Kidney glomerular epithelial cell (primary cell): ENCODE data around the gene XIRP2.

ENCODE experiments used
- DNase-seq: peaks from one replicate; lab custom pipeline; 2025; lab: John Stamatoyannopoulos, UW

The XIRP2 gene, protein sequence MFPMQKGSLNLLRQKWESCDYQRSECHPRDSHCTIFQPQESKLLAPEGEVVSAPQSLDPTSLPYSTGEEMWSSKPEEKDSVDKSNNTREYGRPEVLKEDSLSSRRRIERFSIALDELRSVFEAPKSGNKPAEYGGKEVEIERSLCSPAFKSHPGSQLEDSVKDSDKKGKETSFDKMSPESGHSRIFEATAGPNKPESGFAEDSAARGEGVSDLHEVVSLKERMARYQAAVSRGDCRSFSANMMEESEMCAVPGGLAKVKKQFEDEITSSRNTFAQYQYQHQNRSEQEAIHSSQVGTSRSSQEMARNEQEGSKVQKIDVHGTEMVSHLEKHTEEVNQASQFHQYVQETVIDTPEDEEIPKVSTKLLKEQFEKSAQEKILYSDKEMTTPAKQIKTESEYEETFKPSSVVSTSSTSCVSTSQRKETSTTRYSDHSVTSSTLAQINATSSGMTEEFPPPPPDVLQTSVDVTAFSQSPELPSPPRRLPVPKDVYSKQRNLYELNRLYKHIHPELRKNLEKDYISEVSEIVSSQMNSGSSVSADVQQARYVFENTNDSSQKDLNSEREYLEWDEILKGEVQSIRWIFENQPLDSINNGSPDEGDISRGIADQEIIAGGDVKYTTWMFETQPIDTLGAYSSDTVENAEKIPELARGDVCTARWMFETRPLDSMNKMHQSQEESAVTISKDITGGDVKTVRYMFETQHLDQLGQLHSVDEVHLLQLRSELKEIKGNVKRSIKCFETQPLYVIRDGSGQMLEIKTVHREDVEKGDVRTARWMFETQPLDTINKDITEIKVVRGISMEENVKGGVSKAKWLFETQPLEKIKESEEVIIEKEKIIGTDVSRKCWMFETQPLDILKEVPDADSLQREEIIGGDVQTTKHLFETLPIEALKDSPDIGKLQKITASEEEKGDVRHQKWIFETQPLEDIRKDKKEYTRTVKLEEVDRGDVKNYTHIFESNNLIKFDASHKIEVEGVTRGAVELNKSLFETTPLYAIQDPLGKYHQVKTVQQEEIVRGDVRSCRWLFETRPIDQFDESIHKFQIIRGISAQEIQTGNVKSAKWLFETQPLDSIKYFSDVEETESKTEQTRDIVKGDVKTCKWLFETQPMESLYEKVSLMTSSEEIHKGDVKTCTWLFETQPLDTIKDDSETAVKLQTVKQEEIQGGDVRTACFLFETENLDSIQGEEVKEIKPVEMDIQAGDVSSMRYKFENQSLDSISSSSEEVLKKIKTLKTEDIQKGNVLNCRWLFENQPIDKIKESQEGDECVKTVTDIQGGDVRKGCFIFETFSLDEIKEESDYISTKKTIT (N-terminal part only)

DNA sequence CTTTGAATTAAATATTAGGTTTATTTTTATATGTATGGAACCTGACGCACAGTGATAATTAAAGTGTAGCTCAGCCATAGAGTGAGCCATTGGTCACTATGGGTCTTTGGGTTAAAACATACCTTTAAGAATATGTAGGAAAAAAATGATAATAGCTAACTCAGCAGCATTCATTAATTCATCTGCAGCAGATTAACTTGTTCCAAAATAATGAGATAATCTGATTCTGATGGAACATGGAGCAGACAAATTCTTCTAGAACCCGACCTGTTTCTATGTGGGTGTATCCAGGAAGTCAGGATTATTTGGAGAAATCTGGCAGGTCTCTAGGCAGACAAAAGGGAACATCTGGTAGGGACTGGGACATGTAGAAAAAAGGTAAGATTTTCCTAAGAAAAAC is at the start of gene XIRP2:
TSS of gene XIRP2 (plus strand) at position 301 of the 400 bp plus-strand sequence. CDS start 15,003 bp downstream, outside the sequence.
- no peak for DNase-seq

DNA sequence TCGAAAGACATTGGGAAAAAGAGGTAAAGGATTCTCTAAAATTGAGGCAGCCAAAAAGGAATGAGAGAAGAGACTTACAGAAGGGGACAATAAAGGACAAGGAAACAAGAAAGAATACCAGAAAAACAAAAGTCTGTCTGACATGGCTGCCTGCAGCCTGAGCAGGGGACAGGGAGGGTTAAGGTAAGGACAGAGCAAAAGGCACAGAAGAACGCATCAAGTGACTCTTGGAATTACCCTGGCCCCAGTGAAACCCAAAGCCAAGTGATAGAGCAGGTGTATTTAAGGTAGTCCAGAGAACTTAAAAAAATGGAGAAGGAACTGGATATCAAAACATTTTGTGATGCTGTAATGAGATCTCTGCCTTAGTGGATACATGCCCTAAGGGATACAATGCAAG is 47.1 kb upstream of the XIRP2 start:
- DNase-seq = no peak

DNA sequence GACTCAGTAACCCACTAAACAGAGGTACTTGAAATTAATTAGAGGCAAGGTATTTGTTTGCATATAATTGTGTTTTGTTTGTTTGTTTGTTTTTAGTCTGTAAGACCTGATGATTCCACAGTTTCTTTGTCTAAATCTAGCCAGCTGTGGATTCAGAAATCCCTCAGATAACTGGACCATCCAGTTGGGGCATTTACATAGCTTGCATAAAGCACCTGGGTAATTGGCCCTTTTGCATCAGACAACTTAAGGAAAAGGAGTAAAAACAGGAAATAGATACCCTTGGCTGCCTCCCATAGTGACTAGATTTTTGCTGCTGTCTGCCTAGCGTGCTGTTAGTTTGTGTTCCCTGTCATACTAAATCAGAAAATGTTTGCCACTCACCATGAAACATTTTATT is 46.6 kb upstream of the XIRP2 start:
- no peak for DNase-seq

DNA sequence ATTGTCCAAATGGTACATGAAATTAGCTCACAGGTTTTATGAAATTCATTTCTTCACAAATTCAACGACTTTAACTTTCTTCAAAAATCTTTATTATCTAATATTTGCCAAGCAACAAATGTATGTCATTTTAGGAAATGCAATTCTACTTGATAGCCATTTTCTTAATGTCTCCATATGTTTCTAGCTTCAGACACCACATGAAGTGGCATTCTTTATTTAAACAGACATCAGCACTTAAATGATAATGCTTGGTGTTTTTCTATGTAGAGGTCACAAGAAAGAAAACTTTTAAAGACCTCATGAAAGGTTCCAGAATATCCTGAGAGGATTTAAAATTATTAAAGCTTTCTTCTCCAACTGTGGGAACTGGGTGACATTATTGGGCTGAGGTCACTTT is 44.2 kb upstream of the XIRP2 start:
- no peak for DNase-seq

DNA sequence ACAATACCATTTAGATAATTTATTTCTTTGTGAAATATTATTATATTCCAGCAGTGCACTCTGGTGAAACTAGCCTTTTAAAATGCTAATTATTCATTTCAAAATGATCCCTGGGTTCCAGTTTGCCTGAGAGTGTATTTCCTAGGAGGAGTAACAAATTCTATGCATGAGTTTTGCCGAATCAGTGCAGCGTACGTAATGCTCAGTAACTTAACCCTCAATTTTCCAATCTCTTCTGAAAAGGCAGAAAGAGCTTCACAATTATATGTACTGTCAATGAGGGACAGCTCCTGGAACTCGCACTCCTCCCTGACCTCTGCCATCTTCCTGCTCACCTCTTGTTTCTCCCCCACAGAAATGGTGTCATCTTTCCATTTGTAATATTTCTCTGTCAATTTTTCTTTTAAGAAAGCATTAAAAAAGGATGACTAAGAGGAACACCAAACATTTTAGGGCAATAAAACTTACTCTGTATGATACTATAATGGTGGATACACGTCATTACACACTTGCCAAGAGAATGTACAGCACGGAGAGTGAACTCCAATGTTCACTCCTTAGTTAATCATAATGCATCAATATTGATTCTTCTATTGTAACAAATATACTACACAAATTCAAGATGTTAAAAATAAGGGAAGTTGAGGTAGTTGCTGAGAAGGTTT is 25.7 kb upstream of the XIRP2 start:
- no peak for DNase-seq

DNA sequence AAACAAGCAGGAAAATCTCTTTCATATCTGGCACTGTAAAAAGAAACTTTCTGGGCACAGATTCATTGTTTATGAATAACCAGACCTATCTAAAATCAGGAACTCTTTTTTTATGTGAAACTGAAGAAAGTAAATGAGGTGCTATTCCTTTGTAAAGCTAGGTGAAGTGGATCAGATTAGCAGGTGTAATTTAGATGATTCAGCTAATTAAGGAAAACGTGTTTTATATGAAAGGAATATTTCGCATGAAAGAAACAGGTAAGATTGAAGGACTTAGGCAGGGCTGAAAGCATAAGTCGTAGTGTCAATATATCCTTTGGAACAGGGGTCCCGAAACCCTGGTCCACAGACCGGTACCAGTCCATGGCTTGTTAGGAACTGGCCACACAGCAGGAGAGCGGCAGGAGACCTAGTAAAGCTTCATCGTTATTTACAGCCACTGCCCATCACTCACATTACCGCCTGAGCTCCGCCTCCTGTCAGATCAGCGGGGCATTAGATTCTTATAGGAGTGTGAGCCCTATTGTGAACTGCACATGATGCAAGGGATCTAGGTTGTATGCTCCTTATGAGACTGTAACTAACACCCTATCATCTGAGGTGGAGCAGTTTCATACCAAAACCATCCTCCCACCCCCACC is 20.3 kb upstream of the XIRP2 start:
- DNase-seq = no peak

DNA sequence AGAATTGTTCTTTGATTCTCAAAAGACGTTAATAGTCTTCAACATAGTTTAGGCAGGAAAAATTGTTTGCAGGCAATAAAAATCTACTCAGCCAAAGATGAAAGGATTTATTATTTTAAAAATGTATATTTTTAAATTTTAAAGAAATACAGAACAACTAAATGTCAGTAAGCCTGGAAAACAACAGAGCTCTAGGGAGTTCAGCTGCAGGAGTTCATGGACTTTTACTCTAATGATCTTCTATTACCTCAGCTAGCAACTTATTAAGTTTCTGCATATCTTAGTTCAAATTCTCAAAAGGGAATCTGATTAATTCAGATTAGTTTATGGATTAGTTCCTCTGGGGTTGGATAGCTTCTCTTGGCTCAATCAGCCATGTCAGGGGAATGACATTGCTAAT is 17.9 kb upstream of the XIRP2 start:
- DNase-seq = no peak

DNA sequence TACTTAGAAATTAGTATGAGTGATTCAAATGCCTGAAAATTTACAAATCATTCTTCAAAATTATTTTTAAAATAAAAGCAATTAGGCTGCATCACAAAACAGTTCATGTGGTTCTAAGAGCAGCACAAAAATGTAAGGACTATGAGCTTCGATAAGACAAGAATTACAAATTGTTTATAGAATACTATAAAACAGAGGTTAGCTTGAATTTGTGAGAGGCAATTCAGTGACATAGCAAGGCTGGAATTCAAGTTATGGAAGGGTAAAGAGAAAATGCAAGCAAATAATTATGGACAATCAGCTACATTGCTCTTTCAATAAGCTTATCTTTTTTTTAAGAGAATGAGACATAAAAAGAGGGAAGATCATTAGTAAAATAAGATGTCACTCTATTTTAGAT is 7.1 kb upstream of the XIRP2 start:
- DNase-seq = no peak

DNA sequence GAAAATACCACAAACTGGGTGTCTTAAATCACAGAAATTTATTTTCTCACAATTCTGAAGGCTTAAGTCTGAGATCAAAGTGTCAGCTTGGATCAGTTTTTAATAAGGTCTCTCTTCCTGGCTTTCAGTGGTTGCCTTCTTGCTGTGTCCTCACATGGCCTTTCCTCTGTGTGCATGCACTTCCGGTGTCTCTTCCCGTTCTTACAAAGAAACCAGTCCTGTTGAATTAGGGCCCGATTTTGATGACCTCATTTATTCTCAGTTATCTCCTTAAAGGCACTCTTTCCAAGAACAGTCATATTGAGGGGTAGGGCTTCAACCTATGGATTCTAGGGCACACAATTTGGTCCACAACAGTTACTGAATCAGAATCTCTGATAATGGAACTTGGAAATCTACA is 5.4 kb upstream of the XIRP2 start:
- DNase-seq = no peak

DNA sequence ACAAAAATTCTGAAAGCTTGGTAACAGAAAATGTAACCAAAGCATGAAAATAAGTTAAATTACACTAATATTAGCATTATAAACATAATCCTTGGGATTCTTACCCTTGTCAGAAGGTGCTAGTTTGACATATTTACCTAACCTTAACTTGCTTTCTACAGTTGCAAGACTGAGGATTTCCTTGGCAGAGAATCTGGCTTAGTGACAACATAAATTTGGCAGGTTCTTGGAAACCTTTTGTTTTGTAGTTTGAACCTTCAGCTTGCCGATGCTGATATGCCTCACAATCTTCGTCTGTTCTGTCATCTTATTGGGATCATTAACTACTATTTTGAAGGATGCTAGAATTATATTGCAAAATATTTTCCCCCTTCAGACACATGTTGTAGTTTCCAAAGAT is 3.4 kb downstream of the XIRP2 start:
- no peak for DNase-seq

DNA sequence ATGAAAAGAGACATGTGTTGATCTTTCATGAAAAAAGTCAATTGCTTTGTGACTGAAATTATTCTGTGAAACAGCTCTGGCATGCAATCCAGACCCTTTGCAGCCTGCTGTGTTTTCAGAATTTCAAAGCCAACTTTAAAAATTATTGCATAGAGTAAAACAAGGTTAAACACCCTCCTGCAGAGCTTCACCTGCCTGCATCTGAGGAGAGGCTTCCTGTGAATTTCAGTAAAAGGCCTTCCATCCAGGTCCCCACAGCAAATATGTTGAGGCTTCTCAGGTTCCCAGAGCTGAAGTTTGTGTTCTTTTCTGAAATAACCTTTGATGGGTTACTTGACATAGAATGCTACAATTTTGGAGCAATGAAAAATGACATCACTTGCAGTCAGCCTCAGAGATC is 4.1 kb downstream of the XIRP2 start:
- DNase-seq = no peak

DNA sequence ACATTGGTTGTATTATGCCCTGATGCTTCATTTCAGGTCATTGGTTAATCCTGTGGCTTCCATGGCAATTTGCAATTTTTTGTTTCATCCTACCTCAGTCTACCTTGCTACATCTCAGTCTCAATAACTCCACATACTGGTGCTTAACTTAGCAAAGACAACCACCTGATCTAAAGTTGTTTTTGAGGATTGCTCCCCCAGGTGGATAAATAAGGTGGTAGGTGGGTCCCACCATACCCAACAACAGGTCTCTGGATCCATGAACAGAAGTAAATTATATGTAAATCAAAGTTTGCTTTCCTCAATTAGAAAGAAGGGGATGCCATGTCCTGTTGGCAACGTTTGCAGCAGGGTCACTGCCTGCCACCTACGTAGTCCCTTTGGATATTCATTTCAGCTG is 7.0 kb downstream of the XIRP2 start:
- DNase-seq = no peak

DNA sequence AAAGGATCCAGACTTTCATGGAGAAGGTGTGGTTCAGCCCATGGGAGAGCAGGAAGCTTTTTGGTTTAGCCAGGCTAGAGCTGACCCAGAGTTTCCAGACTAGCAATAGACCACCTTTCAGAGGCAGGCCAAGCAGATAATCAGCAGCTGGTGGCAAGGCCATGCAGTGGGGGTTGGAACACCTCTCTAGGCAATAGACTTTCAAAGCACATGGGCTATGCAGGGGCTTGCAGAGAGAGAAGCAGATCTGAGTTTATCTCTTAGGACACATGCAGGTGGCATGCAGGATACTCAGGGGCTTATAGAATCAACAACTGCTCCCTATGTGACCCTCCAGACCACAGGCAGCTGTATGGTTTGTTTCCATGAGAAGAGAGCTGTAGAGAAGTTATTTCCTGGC is 9.4 kb downstream of the XIRP2 start:
- no peak for DNase-seq

DNA sequence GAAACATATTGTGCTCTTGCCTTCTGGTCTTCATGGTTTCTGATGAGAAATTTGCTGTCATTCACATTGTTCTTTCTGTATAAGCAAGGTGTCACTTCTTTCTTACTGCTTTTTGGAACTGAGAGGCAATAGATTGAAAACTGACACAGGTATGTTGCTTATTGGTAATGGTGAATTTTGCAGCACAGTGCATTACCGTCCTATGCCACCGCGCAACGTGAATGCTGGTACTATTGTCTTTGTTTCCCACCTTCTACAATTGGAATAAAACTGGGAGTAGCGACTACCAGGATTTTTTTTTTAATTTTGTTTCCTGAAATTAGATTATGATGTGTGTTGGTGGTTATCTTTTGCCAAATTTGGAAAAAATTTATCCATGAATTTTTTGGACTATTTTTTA is 11.4 kb downstream of the XIRP2 start:
- DNase-seq = no peak

DNA sequence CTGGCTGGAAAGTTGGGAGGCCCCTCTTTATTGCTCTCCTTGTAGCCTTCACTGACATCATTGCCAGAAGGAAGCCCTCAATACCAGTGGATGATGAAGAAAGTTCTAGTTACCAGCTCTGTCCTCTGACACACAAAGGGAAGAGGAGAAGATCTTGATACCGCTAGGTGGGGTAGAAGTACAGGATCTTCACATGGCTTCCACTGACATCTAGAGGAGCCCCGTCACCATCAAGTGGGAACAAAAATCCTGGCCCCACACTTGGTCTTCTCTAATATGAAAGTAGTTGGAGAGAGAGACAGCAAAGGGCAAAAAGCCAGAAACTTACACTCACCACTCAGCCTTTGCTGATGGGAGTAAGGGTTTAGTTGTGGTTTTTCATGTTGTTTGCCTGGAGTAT is 12.4 kb downstream of the XIRP2 start:
- DNase-seq = peak; percentile 11

DNA sequence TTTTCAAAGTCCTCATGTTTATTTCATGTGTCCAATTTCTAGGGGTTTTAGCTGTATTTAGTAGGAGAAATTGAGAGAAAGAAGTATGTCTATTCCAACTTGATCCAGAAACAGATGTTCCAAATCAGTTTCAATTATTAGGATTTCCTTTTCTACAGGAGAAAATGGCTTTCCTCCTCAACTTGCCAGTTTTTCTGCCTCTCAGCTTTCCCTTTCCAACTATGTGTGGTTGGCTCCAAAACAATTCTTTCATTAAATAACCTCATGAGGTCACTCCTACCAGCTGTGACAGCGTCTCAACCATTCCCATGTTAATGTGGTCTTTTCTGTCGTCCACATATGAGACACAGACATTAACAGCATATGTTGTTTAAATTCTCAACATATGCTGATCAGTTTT is 13.1 kb downstream of the XIRP2 start:
- no peak for DNase-seq

DNA sequence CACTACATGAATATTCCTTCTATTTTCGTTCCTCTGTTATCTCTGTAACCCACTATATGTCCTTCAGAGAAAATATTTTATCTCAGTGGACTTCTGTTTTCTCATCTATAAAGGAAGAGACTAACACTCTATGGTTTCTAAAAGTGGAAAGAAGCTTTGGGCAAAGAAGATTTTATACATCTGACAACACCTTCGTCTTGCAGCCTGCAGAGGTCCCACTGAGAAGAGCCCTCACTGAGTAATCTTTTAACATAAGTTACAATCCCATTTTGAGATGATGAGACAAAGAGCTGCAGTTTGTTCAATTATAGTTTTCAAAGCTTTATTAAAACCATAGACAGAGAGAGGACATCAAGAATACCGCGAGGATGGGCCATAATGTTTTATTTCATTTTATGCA is 28.7 kb downstream of the XIRP2 start:
- DNase-seq = no peak

DNA sequence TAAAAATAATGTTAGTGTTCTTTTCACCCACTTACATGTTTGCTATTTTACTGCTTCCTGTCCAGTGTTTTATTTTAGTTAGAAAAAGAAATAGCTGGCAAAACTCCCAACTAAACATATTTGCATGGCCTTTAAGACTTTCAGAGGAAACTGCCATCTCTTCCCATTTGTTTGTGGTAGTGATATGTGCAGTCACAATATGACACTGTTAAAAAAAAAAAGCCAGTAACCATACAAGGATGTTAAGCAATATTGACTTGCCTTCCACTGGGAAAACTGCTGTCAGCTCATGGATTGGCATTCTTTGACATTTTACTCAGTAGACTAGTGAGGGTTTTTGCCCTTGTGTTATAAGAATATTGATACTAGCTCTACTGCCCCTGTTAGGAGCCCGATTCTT is 29.1 kb downstream of the XIRP2 start:
- DNase-seq = no peak

DNA sequence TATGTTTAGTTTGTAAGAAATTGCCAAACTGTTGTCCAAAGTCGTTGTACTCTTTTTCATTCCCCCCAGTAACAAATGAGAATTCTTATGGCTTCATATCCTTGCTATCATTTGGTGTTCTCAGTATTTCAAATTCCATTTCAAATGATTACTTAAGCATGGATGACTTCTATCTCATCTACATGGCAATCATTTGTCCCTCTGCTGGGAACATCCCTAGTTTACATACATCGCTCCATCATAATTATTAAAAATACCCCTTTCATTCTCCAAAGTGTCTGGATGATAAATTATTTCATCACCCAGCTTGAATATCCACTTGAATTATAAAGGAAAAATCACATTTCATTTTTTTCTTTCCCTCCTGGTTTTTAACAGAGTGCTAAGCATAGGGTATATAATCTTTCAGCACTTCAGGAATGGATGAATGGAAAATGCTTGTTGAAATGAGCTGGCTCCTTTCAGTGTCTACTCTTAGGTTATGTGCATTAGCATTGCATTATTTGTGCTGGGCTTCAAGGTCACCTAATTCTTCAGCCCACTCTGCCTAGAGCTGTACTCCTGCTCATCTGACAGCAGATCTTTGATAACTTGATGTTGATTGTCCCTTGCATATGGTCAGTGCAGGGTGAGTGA is 33.1 kb downstream of the XIRP2 start:
- no peak for DNase-seq

DNA sequence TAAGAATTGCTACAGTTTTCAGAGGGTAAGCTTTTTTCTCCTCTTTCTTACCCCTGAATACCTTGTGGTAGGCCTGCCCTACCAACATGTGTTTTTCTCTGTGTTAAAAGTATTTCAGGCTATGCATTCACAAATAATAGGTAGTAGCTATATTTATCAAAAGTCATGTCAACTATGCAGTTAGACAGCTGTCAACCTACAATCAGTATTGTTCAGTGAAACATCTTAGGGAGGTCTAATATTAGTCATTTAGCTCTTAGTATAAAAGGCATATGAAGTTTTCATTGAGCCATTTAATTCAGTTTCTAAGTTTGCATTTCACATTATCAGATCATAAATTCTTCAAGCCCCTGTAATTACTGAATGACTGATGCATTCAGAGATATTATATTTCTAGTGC is 36.7 kb downstream of the XIRP2 start:
- DNase-seq = no peak

DNA sequence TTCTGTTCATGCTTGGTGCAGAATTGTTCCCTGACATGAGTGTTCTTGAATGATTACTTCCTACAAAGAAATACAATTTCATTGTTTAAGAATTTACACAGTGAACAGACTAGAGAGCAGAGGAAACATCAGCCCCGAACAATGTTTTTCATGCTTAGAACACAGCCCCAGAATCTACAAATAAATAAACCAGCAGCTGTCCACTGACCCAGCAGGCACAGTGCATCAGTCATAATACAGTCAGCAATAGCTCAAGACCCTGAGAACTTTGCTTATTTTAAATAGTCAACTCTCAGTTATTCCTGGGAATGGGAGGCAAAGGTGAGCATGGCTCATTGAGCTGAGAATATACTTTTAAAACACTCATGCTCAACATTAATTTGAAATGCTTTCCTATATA is 38.4 kb downstream of the XIRP2 start:
- DNase-seq = no peak
